Measurements from ENCODE around the gene ZNF565. TPM values are rescaled to one million over a fixed set of nuclear protein-coding genes. Genes with fewer than 3 reads are reported as not detected.
"Not testable (repeated sequence)": the region's sequence is repeated elsewhere in the genome, so short reads cannot be mapped to it uniquely, and the experiment has no call there.

Gene ZNF565
- total RNA-seq, 6 experiments from 2014 or later, result 2.7 to 3.7 (median 3.1) TPM

DNA sequence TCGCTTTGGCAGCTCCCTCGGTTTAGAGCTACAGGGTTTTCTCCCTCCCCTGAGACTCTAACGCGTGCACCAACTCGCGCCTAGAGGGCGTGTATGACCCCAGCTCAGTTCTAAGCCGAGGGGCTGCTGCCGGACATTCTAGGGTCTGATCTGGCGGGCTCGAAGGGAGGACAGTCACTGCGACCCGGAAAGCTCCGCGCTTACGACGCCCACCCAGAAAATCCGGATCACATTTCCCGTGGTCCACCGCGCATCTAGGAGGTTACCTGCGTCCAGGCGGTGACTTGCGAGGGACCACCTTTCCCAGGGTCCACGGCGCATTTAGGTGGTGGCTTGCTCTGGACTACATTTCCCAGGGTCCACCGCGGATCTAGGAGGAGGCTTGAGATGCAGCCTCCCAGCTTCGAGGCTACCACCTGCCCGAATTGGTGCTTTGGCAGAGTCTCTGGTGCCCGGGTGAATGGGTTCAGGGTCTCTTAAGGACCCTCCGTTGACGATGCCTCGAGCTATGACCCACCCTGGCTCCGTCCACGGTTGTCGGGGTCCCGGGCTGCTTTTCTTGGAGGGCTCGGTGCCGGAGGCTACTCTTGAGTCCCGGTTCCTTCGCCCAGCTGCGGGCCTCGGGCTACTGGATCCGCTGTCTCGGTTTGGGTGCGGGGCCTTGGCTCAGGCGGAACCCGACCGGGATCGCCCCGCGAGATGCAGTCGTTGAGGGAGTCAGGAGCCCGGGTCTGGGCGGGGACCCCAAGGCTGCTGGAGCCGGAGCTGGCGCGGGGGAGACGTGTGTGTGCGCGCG lies 30.9 kb upstream of the ZNF565 start:
- H3K4me3 Mint-ChIP-seq, result no peak overlapping the region
- H3K27ac Mint-ChIP-seq, result no peak overlapping the region
- peaks cover 7% of the 10 kb centered on the region for H3K27me3 Mint-ChIP-seq (ENCODE audit: insufficient read depth)
- H3K9me3 Mint-ChIP-seq, result peaks cover 31% of the 10 kb centered on the region
- H3K36me3 Mint-ChIP-seq (ENCODE audit: low read depth), result peaks cover 26% of the 10 kb centered on the region
- DNase-seq, result no peak
- H3K4me1 Mint-ChIP-seq (ENCODE audit: low read depth), result no peaks in the 10 kb centered on the region
- no peak for TF ChIP-seq CTCF (IDR thresholded peaks at IDR 0.05)

DNA sequence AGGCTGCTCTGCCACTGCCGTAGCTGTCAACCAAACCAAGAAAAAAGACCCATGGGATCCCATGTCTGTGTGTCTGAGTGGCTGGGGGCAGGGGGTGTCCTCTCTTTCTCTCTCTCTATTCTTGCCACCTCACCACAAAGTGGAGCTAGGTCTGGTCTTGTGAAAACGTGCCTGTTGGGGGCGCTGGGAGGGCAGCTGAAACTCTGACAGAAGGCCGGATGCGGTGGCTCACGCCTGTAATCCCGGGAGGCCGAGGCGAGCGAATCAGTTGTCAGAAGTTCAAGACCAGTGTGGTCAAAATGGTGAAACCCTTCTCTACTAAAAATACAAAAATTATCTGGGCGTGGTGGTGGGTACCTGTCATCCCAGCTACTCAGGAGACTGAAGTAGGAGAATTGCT lies 29.6 kb upstream of the ZNF565 start:
- Mint-ChIP-seq H3K4me3 (no peak overlapping the region), H3K27me3 (ENCODE audit: insufficient read depth) (peaks cover 7% of the 10 kb centered on the region), H3K4me1 (ENCODE audit: low read depth) (no peaks in the 10 kb centered on the region), H3K36me3 (ENCODE audit: low read depth) (peaks cover 40% of the 10 kb centered on the region), H3K27ac (no peak overlapping the region), H3K9me3 (peaks cover 44% of the 10 kb centered on the region)
- DNase-seq, result no peak
- no peak for TF ChIP-seq CTCF (IDR thresholded peaks at IDR 0.05)

DNA sequence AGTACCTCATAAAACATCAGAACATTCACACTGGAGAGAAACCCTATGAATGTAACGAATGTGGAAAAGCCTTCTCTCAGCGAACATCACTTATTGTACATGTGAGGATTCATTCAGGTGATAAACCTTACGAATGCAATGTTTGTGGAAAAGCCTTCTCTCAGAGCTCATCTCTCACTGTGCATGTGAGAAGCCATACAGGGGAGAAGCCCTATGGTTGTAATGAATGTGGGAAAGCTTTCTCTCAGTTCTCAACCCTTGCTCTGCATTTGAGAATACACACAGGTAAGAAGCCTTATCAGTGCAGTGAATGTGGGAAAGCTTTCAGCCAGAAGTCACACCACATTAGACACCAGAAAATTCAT lies 22.5 kb upstream of the ZNF565 start:
- Mint-ChIP-seq H3K4me3 (no peak overlapping the region), H3K36me3 (ENCODE audit: low read depth) (peaks cover 93% of the 10 kb centered on the region), H3K27ac (no peak overlapping the region), H3K4me1 (ENCODE audit: low read depth) (no peaks in the 10 kb centered on the region), H3K9me3 (peaks cover 88% of the 10 kb centered on the region), H3K27me3 (ENCODE audit: insufficient read depth) (no peaks in the 10 kb centered on the region)
- TF ChIP-seq CTCF (IDR thresholded peaks at IDR 0.05), result no peak
- DNase-seq, result no peak

GRCh38 chr19:36236304-36236945 lies 22.0 kb upstream of the ZNF565 start:
- no peak for DNase-seq
- Mint-ChIP-seq H3K27ac (no peak overlapping the region), H3K4me3 (no peak overlapping the region), H3K27me3 (ENCODE audit: insufficient read depth) (no peaks in the 10 kb centered on the region), H3K4me1 (ENCODE audit: low read depth) (no peaks in the 10 kb centered on the region), H3K9me3 (peaks cover 87% of the 10 kb centered on the region), H3K36me3 (ENCODE audit: low read depth) (peaks cover 97% of the 10 kb centered on the region)
- no peak for TF ChIP-seq CTCF (IDR thresholded peaks at IDR 0.05)

DNA sequence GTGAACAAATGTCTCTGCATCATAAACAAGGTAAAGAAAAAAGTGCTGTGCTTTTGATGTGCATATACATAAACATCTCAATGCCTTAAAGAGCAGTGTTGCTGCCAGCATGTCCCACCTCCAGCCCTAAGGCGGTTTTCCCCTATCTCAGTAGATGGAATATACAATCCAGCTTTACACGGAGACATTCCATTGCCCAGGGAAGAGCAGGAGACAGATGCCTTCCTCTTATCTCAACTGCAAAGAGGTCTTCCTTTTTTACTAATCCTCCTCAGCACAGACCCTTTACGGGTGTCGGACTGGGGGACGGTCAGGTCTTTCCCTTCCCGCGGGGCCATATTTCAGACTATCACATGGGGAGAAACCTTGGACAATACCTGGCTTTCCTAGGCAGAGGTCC lies 19.2 kb upstream of the ZNF565 start:
- H3K36me3 Mint-ChIP-seq (ENCODE audit: low read depth), result peaks cover 94% of the 10 kb centered on the region
- not testable (repeated sequence) for H3K4me1 Mint-ChIP-seq (ENCODE audit: low read depth); DNase-seq; H3K4me3 Mint-ChIP-seq; H3K27me3 Mint-ChIP-seq (ENCODE audit: insufficient read depth); H3K27ac Mint-ChIP-seq
- H3K9me3 Mint-ChIP-seq, result peaks cover 84% of the 10 kb centered on the region

DNA sequence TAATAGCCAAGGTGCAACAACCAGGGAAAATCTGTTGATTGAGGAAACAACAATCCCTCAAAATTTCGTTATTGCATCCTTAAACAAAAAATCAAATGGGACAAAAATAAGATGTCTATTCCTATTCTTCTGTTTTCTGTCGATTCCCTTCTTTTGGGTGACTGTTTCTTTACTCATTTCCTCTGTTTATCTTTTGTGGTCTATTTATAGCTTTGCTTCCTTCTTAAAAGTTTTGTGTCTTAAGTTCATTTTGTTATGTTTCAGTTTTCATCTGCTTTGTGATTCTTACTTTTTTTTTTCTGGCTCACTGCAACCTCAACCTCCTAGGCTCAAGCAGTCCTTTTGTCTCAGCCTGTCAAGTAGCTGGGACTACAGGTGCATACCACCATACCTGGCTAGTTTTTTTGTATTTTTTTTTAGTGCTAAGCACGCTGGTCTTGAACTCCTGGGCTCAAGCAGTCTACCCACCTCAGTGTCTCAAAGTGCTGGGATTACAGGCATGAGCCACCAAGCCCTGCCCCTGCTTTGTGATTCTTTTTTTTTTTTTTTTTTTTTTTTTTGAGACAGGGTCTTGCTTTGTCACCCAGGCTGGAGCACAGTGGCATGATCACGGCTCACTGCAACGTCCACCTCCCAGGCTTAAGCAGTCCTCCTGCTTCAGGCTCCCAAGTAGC lies 10.9 kb upstream of the ZNF565 start:
- peak overlapping the region; percentile 84 for H3K27ac Mint-ChIP-seq
- H3K27me3 Mint-ChIP-seq (ENCODE audit: insufficient read depth), result no peaks in the 10 kb centered on the region; the same call in 1 of the 2 replicates
- peaks cover 52% of the 10 kb centered on the region for H3K36me3 Mint-ChIP-seq (ENCODE audit: low read depth)

More for the DNA sequence above, 10.9 kb upstream of the ZNF565 start:
- H3K4me3 Mint-ChIP-seq, result peak overlapping the region; percentile 82
- DNase-seq, result peak; percentile 39
- H3K4me1 Mint-ChIP-seq (ENCODE audit: low read depth), result peaks cover 40% of the 10 kb centered on the region
- peaks cover 11% of the 10 kb centered on the region for H3K9me3 Mint-ChIP-seq
- TF ChIP-seq CTCF (IDR thresholded peaks at IDR 0.05), result no peak
